Calu3 (cell line): Measurements from ENCODE around the gene SMC5. TPM values are rescaled to one million over a fixed set of nuclear protein-coding genes. Genes with fewer than 3 reads are reported as not detected.

ENCODE experiments used
- BruUV-seq: library from RNA; stranded (reverse); fragments of 400-500 nt; replicated peaks from 2 replicates; lab custom pipeline; 2021; lab: Mats Ljungman, UMichigan
- CTCF ChIA-PET: fragments of 300-600 bp; sonication (Branson Sonifier 250); formaldehyde crosslinking; loops from one replicate; lab custom pipeline; 2022; ENCODE audit warnings: antibody characterized with exemption; lab: Charles Lee
- DNase-seq: peaks from one replicate; pipeline ENCODE4 v3.0.0; 2022
- H3K27ac Mint-ChIP-seq: one replicate; pipeline ENCODE4 v1.8.0; 2022; ENCODE audit warnings: mixed read lengths; ENCODE audit not compliant: unreplicated experiment
- H3K27me3 Mint-ChIP-seq: one replicate; pipeline ENCODE4 v1.8.0; 2022; ENCODE audit warnings: mixed read lengths; ENCODE audit not compliant: unreplicated experiment
- H3K36me3 Mint-ChIP-seq: one replicate; pipeline ENCODE4 v1.8.0; 2022; ENCODE audit warnings: mild to moderate bottlenecking, moderate library complexity, mixed read lengths; ENCODE audit not compliant: insufficient read depth, unreplicated experiment
- H3K4me1 Mint-ChIP-seq: one replicate; pipeline ENCODE4 v1.8.0; 2022; ENCODE audit warnings: mild to moderate bottlenecking, low read depth, mixed read lengths; ENCODE audit not compliant: unreplicated experiment
- H3K4me3 Mint-ChIP-seq: one replicate; pipeline ENCODE4 v1.8.0; 2022; ENCODE audit warnings: mild to moderate bottlenecking, low read depth, moderate library complexity, mixed read lengths; ENCODE audit not compliant: unreplicated experiment
- H3K9me3 Mint-ChIP-seq: one replicate; pipeline ENCODE4 v1.8.0; 2022; ENCODE audit warnings: low read depth, mixed read lengths; ENCODE audit not compliant: unreplicated experiment
- intact Hi-C: fragments of 100-400 bp; cut with micrococcal nuclease; formaldehyde crosslinking; loops from one replicate; pipeline ENCODE4 v1.10.0; 2022; ENCODE audit not compliant: unreplicated experiment
- total RNA-seq: library from RNA; stranded (reverse); gene quantifications from 2 replicates; pipeline ENCODE4 v1.2.3, GENCODE V29; 2022
- TF ChIP-seq, protein P1 (sequence below): fragments of 200-600 bp; IDR thresholded peaks from one replicate; pipeline ENCODE4 v1.8.0; 2022; ENCODE audit warnings: antibody characterized with exemption; ENCODE audit not compliant: unreplicated experiment

SMC5 gene
- total RNA-seq, 1 experiment from 2014 or later = 28.6 TPM

DNA sequence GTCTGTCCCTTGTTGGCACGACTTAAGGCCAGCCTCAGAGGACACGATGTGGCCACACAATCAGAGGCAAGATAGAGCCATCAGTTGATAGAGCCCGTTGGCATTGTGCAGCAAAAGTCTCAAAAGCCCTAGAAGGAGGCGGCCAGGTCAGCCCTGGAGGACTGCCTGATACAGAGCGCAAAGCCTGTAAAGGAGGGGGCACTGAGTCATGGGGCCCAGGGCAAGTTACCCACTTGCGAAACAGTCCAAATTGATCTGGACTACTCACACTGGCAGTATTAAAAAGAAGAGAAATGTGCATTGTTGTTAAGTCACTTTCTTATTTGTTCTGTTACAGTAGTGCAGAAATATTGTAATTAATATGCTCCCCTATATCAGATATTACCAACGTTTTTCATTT, 104.2 kb downstream of the SMC5 start:
- Mint-ChIP-seq H3K4me3 (no peak overlapping the region), H3K27me3 (no peaks in the 10 kb centered on the region), H3K36me3 (no peaks in the 10 kb centered on the region), H3K4me1 (no peaks in the 10 kb centered on the region), H3K27ac (no peak overlapping the region), H3K9me3 (no peaks in the 10 kb centered on the region)
- BruUV-seq = no TSS peak
- CTCF ChIA-PET = no interaction called here
- DNase-seq = no peak
- TF ChIP-seq, protein P1, sequence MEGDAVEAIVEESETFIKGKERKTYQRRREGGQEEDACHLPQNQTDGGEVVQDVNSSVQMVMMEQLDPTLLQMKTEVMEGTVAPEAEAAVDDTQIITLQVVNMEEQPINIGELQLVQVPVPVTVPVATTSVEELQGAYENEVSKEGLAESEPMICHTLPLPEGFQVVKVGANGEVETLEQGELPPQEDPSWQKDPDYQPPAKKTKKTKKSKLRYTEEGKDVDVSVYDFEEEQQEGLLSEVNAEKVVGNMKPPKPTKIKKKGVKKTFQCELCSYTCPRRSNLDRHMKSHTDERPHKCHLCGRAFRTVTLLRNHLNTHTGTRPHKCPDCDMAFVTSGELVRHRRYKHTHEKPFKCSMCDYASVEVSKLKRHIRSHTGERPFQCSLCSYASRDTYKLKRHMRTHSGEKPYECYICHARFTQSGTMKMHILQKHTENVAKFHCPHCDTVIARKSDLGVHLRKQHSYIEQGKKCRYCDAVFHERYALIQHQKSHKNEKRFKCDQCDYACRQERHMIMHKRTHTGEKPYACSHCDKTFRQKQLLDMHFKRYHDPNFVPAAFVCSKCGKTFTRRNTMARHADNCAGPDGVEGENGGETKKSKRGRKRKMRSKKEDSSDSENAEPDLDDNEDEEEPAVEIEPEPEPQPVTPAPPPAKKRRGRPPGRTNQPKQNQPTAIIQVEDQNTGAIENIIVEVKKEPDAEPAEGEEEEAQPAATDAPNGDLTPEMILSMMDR = no peak
- intact Hi-C loops = no loop called here

DNA sequence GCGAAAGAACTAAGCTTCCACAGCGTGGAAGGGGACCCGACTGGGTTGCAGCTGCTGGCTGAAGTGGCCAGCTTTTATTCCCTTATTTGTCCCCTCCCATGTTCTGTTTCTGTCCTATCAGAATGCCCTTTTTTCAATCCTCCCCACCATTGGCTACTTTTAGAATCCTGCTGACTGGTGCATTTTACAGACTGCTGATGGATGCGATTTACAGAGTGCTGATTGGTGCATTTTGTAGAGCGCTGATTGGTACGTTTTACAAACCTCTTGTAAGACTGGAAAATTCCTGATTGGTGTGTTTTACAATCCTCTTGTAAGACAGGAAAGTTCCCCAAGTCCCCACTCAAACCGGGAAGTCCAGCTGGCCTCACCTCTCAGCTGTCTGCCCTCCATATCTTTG, 105.0 kb downstream of the SMC5 start:
- intact Hi-C loops = no loop called here
- Mint-ChIP-seq H3K4me3 (no peak overlapping the region), H3K36me3 (no peaks in the 10 kb centered on the region), H3K4me1 (no peaks in the 10 kb centered on the region), H3K27ac (no peak overlapping the region), H3K27me3 (no peaks in the 10 kb centered on the region), H3K9me3 (no peaks in the 10 kb centered on the region)
- no TSS peak for BruUV-seq
- no peak for DNase-seq
- CTCF ChIA-PET = interaction anchor here (0.7 kb wide), 1 partner anchor 165 kb away, joined by 3 read pairs; no protein-coding TSS in a partner anchor
- TF ChIP-seq, protein P1 = no peak

DNA sequence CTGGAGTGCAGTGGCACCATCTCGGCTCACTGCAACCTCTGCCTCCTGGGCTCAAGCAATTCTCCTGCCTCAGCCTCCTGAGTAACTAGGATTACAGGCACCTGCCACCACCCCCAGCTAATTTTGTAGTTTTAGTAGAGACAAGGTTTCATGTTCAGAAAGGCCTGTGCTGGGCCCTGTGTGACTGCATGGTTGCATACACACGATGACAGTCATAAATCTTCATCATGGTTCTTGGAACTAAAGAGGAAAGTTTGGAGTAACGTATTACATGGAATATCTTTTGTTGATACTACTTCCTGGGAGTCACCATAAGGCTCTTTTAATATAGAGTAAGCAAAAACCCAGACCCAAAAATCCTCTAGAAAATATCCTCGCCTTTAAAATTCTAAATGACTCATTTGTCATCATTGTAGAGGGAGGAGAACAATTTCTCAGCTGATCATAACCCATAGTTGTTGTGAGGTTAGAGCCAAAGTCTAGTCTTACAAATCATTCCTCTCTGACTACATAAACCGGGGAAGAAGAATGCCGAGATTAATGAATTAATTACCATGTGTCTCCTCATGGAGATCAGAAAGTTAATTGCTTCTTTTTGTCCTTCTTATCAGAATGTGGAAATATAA, 108.6 kb downstream of the SMC5 start:
- Mint-ChIP-seq H3K4me3 (no peak overlapping the region), H3K9me3 (no peaks in the 10 kb centered on the region), H3K4me1 (no peaks in the 10 kb centered on the region), H3K27ac (no peak overlapping the region), H3K36me3 (no peaks in the 10 kb centered on the region), H3K27me3 (no peaks in the 10 kb centered on the region)
- CTCF ChIA-PET = no interaction called here
- DNase-seq = no peak
- BruUV-seq = no TSS peak
- TF ChIP-seq, protein P1 = no peak
- intact Hi-C loops = no loop called here

DNA sequence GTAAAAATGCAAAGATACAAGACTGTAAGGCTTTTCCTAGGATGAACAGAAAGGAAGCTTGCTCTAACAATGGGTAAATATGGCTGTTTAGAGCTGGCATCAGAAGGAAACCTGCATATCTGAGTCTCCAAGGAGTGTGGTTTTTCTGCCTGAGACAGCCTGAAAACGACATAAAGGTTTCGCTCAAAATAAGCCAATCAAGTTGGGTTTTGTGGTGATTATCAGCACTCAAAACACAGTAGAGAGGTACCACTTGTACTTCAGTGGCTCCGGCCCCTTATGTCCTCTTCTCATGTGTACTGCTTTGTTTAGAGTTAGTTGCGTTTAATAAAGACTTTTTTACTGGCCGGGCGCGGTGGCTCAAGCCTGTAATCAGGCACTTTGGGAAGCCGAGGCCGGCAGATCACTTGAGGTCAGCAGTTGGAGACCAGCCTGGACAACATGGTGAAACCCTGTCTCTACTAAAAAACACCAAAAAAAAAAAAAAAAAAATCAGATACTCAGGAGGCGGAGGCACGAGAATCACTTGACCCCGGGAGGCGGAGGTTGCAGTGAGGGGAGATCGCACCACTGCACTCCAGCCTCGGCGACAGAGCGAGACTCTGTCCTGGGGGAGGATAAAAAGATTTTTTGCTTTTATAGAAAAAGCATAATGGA, 116.3 kb downstream of the SMC5 start:
- no peak for DNase-seq
- no peak overlapping the region for H3K4me3 Mint-ChIP-seq
- TF ChIP-seq, protein P1 = no peak
- H3K27ac Mint-ChIP-seq = no peak overlapping the region
- CTCF ChIA-PET = no interaction called here
- H3K36me3 Mint-ChIP-seq = no peaks in the 10 kb centered on the region
- H3K27me3 Mint-ChIP-seq = no peaks in the 10 kb centered on the region
- no peaks in the 10 kb centered on the region for H3K9me3 Mint-ChIP-seq
- H3K4me1 Mint-ChIP-seq = no peaks in the 10 kb centered on the region
- no TSS peak for BruUV-seq
- intact Hi-C loops = no loop called here
